ENCODE results near the gene GCH1.

Gene GCH1

GRCh38 chr14:54798465-54799124 is 104.0 kb downstream of the GCH1 start:
- POLR2A ChIA-PET: no interaction called here
- H3K4me3 ChIP-seq (ENCODE audit: low read depth, low read length): no peak overlapping the region
- no peak for DNase-seq (ENCODE audit: low read depth, low spot score)
- no peak for TF ChIP-seq CTCF (IDR thresholded peaks at IDR 0.05; ENCODE audit: insufficient read depth, low read length, missing control alignments)
- CTCF ChIA-PET: interaction anchor here (1.0 kb wide), 1 partner anchor 25 kb away, joined by 3 read pairs; no protein-coding TSS in a partner anchor

- ChIA-PET CTCF (no interaction called here), POLR2A (no interaction called here)
- DNase-seq (ENCODE audit: low read depth, low spot score): no peak
Measured at GRCh38 chr14:54797986-54798385, 104.6 kb downstream of the GCH1 start.

GRCh38 chr14:54797556-54797955 is 105.1 kb downstream of the GCH1 start:
- TF ChIP-seq CTCF (IDR thresholded peaks at IDR 0.05; ENCODE audit: insufficient read depth, low read length, missing control alignments): no peak
- ChIA-PET CTCF (interaction anchor here (7.9 kb wide), 1 partner anchor 7 kb away, joined by 66 read pairs; no protein-coding TSS in a partner anchor), POLR2A (no interaction called here)
- H3K4me3 ChIP-seq (ENCODE audit: low read depth, low read length): no peak overlapping the region
- no peak for DNase-seq (ENCODE audit: low read depth, low spot score)

More at GRCh38 chr14:54797986-54798385, 104.6 kb downstream of the GCH1 start:
- H3K4me3 ChIP-seq (ENCODE audit: low read depth, low read length): no peak overlapping the region
- no peak for TF ChIP-seq CTCF (IDR thresholded peaks at IDR 0.05; ENCODE audit: insufficient read depth, low read length, missing control alignments)

GRCh38 chr14:54796961-54797360 is 105.7 kb downstream of the GCH1 start:
- no peak for DNase-seq (ENCODE audit: low read depth, low spot score)
- no peak overlapping the region for H3K4me3 ChIP-seq (ENCODE audit: low read depth, low read length)
- POLR2A ChIA-PET: no interaction called here
- CTCF ChIA-PET: interaction anchor here (0.7 to 7.9 kb wide), 6 partner anchors 7 to 312 kb away, joined by 3 to 66 read pairs (median 5); no protein-coding TSS in a partner anchor
- TF ChIP-seq CTCF (IDR thresholded peaks at IDR 0.05; ENCODE audit: insufficient read depth, low read length, missing control alignments): no peak

- no peak overlapping the region for H3K4me3 ChIP-seq (ENCODE audit: low read depth, low read length)
- CTCF ChIA-PET: interaction anchor here (1.1 to 7.9 kb wide), 5 partner anchors 10 to 282 kb away, joined by 4 to 66 read pairs (median 17); no protein-coding TSS in a partner anchor
- TF ChIP-seq CTCF (IDR thresholded peaks at IDR 0.05; ENCODE audit: insufficient read depth, low read length, missing control alignments): no peak
- no peak for DNase-seq (ENCODE audit: low read depth, low spot score)
- POLR2A ChIA-PET: no interaction called here
Measured at GRCh38 chr14:54794796-54795195, 107.8 kb downstream of the GCH1 start.

- no peak for TF ChIP-seq CTCF (IDR thresholded peaks at IDR 0.05; ENCODE audit: insufficient read depth, low read length, missing control alignments)
- ChIA-PET CTCF (interaction anchor here (1.1 to 7.9 kb wide), 5 partner anchors 10 to 282 kb away, joined by 4 to 66 read pairs (median 17); no protein-coding TSS in a partner anchor), POLR2A (no interaction called here)
- DNase-seq (ENCODE audit: low read depth, low spot score): no peak
- H3K4me3 ChIP-seq (ENCODE audit: low read depth, low read length): no peak overlapping the region
Measured at GRCh38 chr14:54794159-54794558, 108.5 kb downstream of the GCH1 start.

Data from AG04449 (cell line).